GM12878 (cell line): ENCODE data around the gene LCE1D. TPM values are rescaled to one million over a fixed set of nuclear protein-coding genes. Genes with fewer than 3 reads are reported as not detected.

ENCODE experiments used
- ATAC-seq: fragments of 200-7000 bp; cut with Tn5 transposase; 3 replicates; pipeline ENCODE4 v1.9.1; 2020; ENCODE audit warnings: mild to moderate bottlenecking, moderate library complexity
- BruUV-seq: library from RNA; stranded (reverse); fragments of 400-500 nt; replicated peaks from 2 replicates; lab custom pipeline; 2021; lab: Mats Ljungman, UMichigan
- CTCF ChIA-PET: fragments of 300-600 bp; sonication (Branson Sonifier 250); formaldehyde crosslinking; extraction: SDS; loops from one replicate; lab custom pipeline; 2021; ENCODE audit warnings: inconsistent platforms; lab: Yijun Ruan, JAX
- POLR2A ChIA-PET: fragments of 350-600 bp; formaldehyde crosslinking; extraction: SDS; loops from one replicate; lab custom pipeline; 2021; ENCODE audit warnings: inconsistent platforms; lab: Charles Lee
- RAD21 ChIA-PET: fragments of 300-600 bp; sonication (Branson Sonifier 250); formaldehyde crosslinking; loops from one replicate; lab custom pipeline; 2023; ENCODE audit warnings: antibody characterized with exemption; ENCODE audit not compliant: unreplicated experiment; lab: Charles Lee
- SMC1A ChIA-PET: fragments of 300-600 bp; sonication (Branson Sonifier 250); formaldehyde crosslinking; loops from one replicate; lab custom pipeline; 2023; ENCODE audit not compliant: unreplicated experiment, uncharacterized antibody; lab: Charles Lee
- DNase-seq: peaks from one replicate; pipeline ENCODE4 v3.0.0-alpha.2; 2011; ENCODE audit warnings: low read depth, low spot score
- FAIRE-seq: peaks from 3 replicates; lab custom pipeline; 2011; peaks lifted over from hg19 to GRCh38; lab: Jason Lieb, UNC
- H2AFZ ChIP-seq: 2 replicates; pipeline ENCODE4 v1.6.0; 2011; ENCODE audit warnings: low read depth, low read length, control low read depth; ENCODE audit not compliant: control insufficient read depth
- H3K27ac ChIP-seq: 2 replicates; pipeline ENCODE4 v1.5.1; 2011; ENCODE audit warnings: control low read depth; ENCODE audit not compliant: control insufficient read depth, insufficient read depth
- H3K27me3 ChIP-seq, 2 experiments: replicated peaks in 1 of 2; 2 replicates each; pipeline versions ENCODE4 v1.6.0 to v1.6.1; 2011; ENCODE audit warnings: low read length in 1 of 2; ENCODE audit not compliant: control insufficient read depth in 2 of 2, insufficient read depth in 2 of 2
- H3K36me3 ChIP-seq, 2 experiments: 2 replicates each; pipeline ENCODE4 v1.5.1; 2011; ENCODE audit warnings: low read length in 1 of 2; ENCODE audit not compliant: control insufficient read depth in 2 of 2, insufficient read depth in 2 of 2
- H3K4me1 ChIP-seq: 2 replicates; pipeline ENCODE4 v1.6.1; 2011; ENCODE audit warnings: mild to moderate bottlenecking, low read length, moderate library complexity, mixed read lengths; ENCODE audit not compliant: control insufficient read depth, insufficient read depth
- H3K4me2 ChIP-seq: 2 replicates; pipeline ENCODE4 v1.6.0; 2011; ENCODE audit warnings: control low read depth; ENCODE audit not compliant: control insufficient read depth, insufficient read depth
- H3K4me3 ChIP-seq: fragments of 200-600 bp; sonication (generic); 2 replicates; pipeline ENCODE4 v1.5.1; 2016
- H3K79me2 ChIP-seq: 2 replicates; pipeline ENCODE4 v1.6.0; 2011; ENCODE audit warnings: low read length; ENCODE audit not compliant: control insufficient read depth, insufficient read depth
- H3K9ac ChIP-seq: 2 replicates; pipeline ENCODE4 v1.8.0; 2011; ENCODE audit warnings: low read length, control low read depth, mixed read lengths; ENCODE audit not compliant: control insufficient read depth, insufficient read depth
- H3K9me3 ChIP-seq: replicated peaks from 3 replicates; pipeline ENCODE4 v1.5.1; 2011; ENCODE audit warnings: mild to moderate bottlenecking, low read length; ENCODE audit not compliant: control insufficient read depth, insufficient read depth
- H4K20me1 ChIP-seq: 2 replicates; pipeline ENCODE4 v1.6.0; 2011; ENCODE audit not compliant: control insufficient read depth, insufficient read depth
- ATF7 ChIP-seq: fragments of 450-650 bp; IDR thresholded peaks from 2 replicates; pipeline ENCODE4 v1.6.1; 2016; ENCODE audit warnings: low read depth, mild to moderate bottlenecking
- CBFB ChIP-seq: IDR thresholded peaks from 2 replicates; pipeline ENCODE4 v1.6.1; 2016; ENCODE audit warnings: antibody characterized with exemption, low read depth
- CHD2 ChIP-seq: IDR thresholded peaks from 2 replicates; pipeline ENCODE4 v1.6.1; 2011; ENCODE audit warnings: low read depth, low read length, improper control_type of control experiment, borderline replicate concordance
- E4F1 ChIP-seq: fragments of 450-650 bp; IDR thresholded peaks from 2 replicates; pipeline ENCODE4 v1.6.1; 2018; ENCODE audit warnings: borderline replicate concordance, mild to moderate bottlenecking; ENCODE audit not compliant: partially characterized antibody
- MEF2A ChIP-seq: IDR thresholded peaks from 2 replicates; pipeline ENCODE4 v1.6.1; 2011; ENCODE audit warnings: low read depth, mild to moderate bottlenecking, low read length, moderate library complexity; ENCODE audit not compliant: insufficient read depth
- PRDM15 ChIP-seq: fragments of 450-650 bp; formaldehyde crosslinking; IDR thresholded peaks from 2 replicates; pipeline ENCODE4 v1.4.0; 2020; ENCODE audit warnings: mild to moderate bottlenecking, moderate library complexity
- SMAD1 ChIP-seq: fragments of 450-650 bp; IDR thresholded peaks from 2 replicates; pipeline ENCODE4 v1.6.1; 2018; ENCODE audit warnings: mild to moderate bottlenecking, low read depth; ENCODE audit not compliant: partially characterized antibody
- SPI1 ChIP-seq: IDR thresholded peaks from 2 replicates; pipeline ENCODE4 v1.6.1; 2011; ENCODE audit warnings: low read depth, mild to moderate bottlenecking, low read length, moderate library complexity, borderline replicate concordance; ENCODE audit not compliant: insufficient read depth
- TAF1 ChIP-seq: IDR thresholded peaks from 2 replicates; pipeline ENCODE4 v1.6.1; 2011; ENCODE audit warnings: mild to moderate bottlenecking, low read depth, low read length, borderline replicate concordance
- ZBTB11 ChIP-seq: fragments of 450-650 bp; formaldehyde crosslinking; IDR thresholded peaks from 2 replicates; pipeline ENCODE4 v1.5.0; 2022; ENCODE audit warnings: mild to moderate bottlenecking, missing genetic modification characterization
- ZNF274 ChIP-seq: IDR thresholded peaks from one replicate; pipeline ENCODE4 v1.8.0; 2011; ENCODE audit not compliant: insufficient read length, insufficient read depth
- ZNF384 ChIP-seq: IDR thresholded peaks from 2 replicates; pipeline ENCODE4 v1.6.1; 2012; ENCODE audit warnings: low read depth, mild to moderate bottlenecking, low read length, improper control_type of control experiment, borderline replicate concordance
- WGBS: methylation state at CpG from one replicate; pipeline ENCODE4 v1.1.6; 2016; ENCODE audit warnings: low lambda C conversion rate; ENCODE audit not compliant: insufficient replicate concordance, insufficient coverage; ENCODE audit errors: missing lambda C conversion rate; 5-methylcytosine and 5-hydroxymethylcytosine counted together
- in situ Hi-C: fragments of 300-500 bp; cut with MboI; formaldehyde crosslinking; loops from 9 replicates; pipeline ENCODE4 v1.14.3; 2018; ENCODE audit warnings: mixed read lengths
- intact Hi-C: fragments of 100-400 bp; cut with micrococcal nuclease; formaldehyde crosslinking; loops from one replicate; pipeline ENCODE4 v1.14.2; 2022; ENCODE audit not compliant: unreplicated experiment
- polyA plus RNA-seq, 11 experiments: library from polyadenylated mRNA; depleted of rRNA in 4 of 11; unstranded in 6 of 11; stranded (reverse) in 5 of 11; fragments of >200 nt; fragmentation: Nextera tagmentation in 4 of 11; fragmentation: Illumina TruSeq in 1 of 11; extraction: Ambion mirVana in 4 of 11; extraction: Trizol in 1 of 11; gene quantifications; 1 replicate in 1 of 11; 2 replicates in 10 of 11; pipeline versions ENCODE4 v1.2.1 to v1.2.3, GENCODE V29; 2011 to 2016; ENCODE audit warnings: inconsistent platforms in 2 of 11, missing spikeins in 2 of 11, low read depth in 1 of 11
- total RNA-seq, 4 experiments: library from RNA; depleted of rRNA in 3 of 4; stranded (reverse); fragments of >200 nt in 3 of 4; fragmentation: Illumina TruSeq in 1 of 4; extraction: Trizol in 1 of 4; gene quantifications; 2 replicates each; pipeline versions ENCODE4 v1.2.1 to v1.2.3, GENCODE V29; 2013 to 2021
- TF ChIP-seq, protein P1 (sequence below): IDR thresholded peaks from 2 replicates; pipeline ENCODE4 v1.6.1; 2011; ENCODE audit warnings: mild to moderate bottlenecking, low read depth, low read length, moderate library complexity; ENCODE audit not compliant: insufficient replicate concordance

Gene LCE1D
- total and polyA plus RNA-seq, 10 of the 15 experiments (the other 5 are each of a cell fraction or from before 2014, with no cell fraction given): not detected

DNA sequence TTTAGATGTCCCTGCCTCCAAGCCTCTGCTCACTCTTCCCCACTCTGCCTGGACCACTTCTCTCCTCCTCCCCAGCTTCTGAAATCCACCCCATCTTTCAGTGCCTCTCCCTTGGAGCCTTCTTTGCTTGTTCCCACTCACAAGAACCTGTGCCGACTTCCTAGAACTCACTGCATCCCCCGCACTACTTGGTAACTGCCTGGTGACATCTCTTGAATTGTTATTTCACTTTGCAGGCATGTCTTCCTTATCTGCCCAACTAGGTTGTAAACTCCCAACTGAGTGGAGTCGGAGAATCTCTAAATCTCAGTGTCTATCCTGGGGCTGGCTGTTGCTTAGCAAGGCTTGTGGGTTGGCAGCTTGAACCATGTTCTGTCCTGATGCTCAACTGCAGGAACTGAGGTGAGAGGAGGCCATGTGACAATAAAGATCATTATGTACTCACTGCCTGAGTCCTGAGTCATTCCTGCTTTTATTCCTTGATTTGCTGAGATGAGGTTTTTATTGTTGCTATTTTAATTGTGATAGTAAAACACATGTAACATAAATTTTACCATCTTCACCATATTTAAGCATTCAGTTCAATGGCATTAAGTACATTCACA, 34.8 kb upstream of the LCE1D start:
- intact Hi-C loops: no loop called here
- CTCF ChIA-PET: no interaction called here
- RAD21 ChIA-PET: no interaction called here
- Histone ChIP-seq H3K36me3 (no peaks in the 10 kb centered on the region), H3K27me3 (no peaks in the 10 kb centered on the region; a peak in 1 of 4 replicates), H3K9ac (no peak overlapping the region), H3K9me3 (no peaks in the 10 kb centered on the region), H3K27ac (no peak overlapping the region), H3K4me2 (no peak overlapping the region), H2AFZ (no peak overlapping the region), H3K4me3 (no peak overlapping the region), H3K79me2 (no peaks in the 10 kb centered on the region), H4K20me1 (no peaks in the 10 kb centered on the region), H3K4me1 (no peaks in the 10 kb centered on the region)
- no peak for ATAC-seq
- in situ Hi-C loops: no loop called here
- 53% methylated on average over 3 of the region's 3 CpGs for WGBS
- SMC1A ChIA-PET: no interaction called here
- POLR2A ChIA-PET: no interaction called here
- no peak for DNase-seq
- FAIRE-seq: no peak
- no TSS peak for BruUV-seq
- no peak for TF ChIP-seq ZBTB11 (CRISPR knock-in tag)
- TF ChIP-seq, protein P1, sequence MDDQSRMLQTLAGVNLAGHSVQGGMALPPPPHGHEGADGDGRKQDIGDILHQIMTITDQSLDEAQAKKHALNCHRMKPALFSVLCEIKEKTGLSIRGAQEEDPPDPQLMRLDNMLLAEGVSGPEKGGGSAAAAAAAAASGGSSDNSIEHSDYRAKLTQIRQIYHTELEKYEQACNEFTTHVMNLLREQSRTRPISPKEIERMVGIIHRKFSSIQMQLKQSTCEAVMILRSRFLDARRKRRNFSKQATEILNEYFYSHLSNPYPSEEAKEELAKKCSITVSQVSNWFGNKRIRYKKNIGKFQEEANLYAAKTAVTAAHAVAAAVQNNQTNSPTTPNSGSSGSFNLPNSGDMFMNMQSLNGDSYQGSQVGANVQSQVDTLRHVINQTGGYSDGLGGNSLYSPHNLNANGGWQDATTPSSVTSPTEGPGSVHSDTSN: no peak
- no peak for TF ChIP-seq SMAD1
- no peak for TF ChIP-seq E4F1
- TF ChIP-seq SPI1: no peak
- no peak for TF ChIP-seq MEF2A
- TF ChIP-seq ZNF384: no peak
- no peak for TF ChIP-seq ZNF274
- no peak for TF ChIP-seq PRDM15 (CRISPR knock-in tag)
- TF ChIP-seq ATF7: no peak
- TF ChIP-seq TAF1: no peak
- TF ChIP-seq CHD2: no peak
- no peak for TF ChIP-seq CBFB
